Upper lobe of left lung (tissue), 6 donors: ENCODE results near the gene TMEM121B. TPM values are rescaled to one million over a fixed set of nuclear protein-coding genes. Genes with fewer than 3 reads are reported as not detected.
A peak's percentile ranks its signal among the peaks of the same experiment; 100 is the strongest.

ENCODE experiments used
- ATAC-seq, 2 donors: fragments of 200-7000 bp; cut with Tn5 transposase; one replicate each; pipeline ENCODE4 v1.9.1; 2022; ENCODE audit warnings: mild to moderate bottlenecking in 2 of 2, moderate library complexity in 2 of 2; ENCODE audit not compliant: low FRiP score in 2 of 2
- DNase-seq, 2 donors: peaks; one replicate each; pipeline ENCODE4 v3.0.0-alpha.2; 2019 to 2020
- H3K27ac ChIP-seq, 4 donors: fragments of 200-600 bp; sonication (generic); one replicate each; pipeline ENCODE4 v1.5.1; 2016 to 2019
- H3K27me3 ChIP-seq, 4 donors: fragments of 200-600 bp; sonication (generic); one replicate each; pipeline ENCODE4 v1.5.1; 2017 to 2019
- H3K36me3 ChIP-seq, 4 donors: fragments of 200-600 bp; sonication (generic); one replicate each; pipeline ENCODE4 v1.5.1; 2016 to 2019
- H3K4me1 ChIP-seq, 4 donors: fragments of 200-600 bp; sonication (generic); one replicate each; pipeline ENCODE4 v1.5.1; 2018 to 2019
- H3K4me3 ChIP-seq, 4 donors: fragments of 200-600 bp; sonication (generic); one replicate each; pipeline ENCODE4 v1.5.1; 2017 to 2019; ENCODE audit warnings: mild to moderate bottlenecking in 2 of 4, moderate library complexity in 1 of 4
- H3K9me3 ChIP-seq, 4 donors: fragments of 200-600 bp; sonication (generic); one replicate each; pipeline ENCODE4 v1.5.1; 2018 to 2019
- EP300 ChIP-seq, 4 donors: sonication (generic); formaldehyde crosslinking; IDR thresholded peaks; one replicate each; pipeline ENCODE4 v1.5.1; 2017; ENCODE audit warnings: antibody characterized with exemption in 4 of 4, control low read depth in 2 of 4
- POLR2A ChIP-seq, 4 donors: fragments of 450-650 bp; IDR thresholded peaks; one replicate each; pipeline ENCODE4 v1.5.1; 2016 to 2017; ENCODE audit warnings: antibody characterized with exemption in 4 of 4, mild to moderate bottlenecking in 2 of 4
- POLR2AphosphoS5 ChIP-seq, 2 donors: sonication (generic); formaldehyde crosslinking; IDR thresholded peaks; one replicate each; pipeline ENCODE4 v1.5.1; 2017; ENCODE audit warnings: antibody characterized with exemption in 2 of 2
- WGBS, 2 donors: methylation state at CpG; one replicate each; pipeline ENCODE4 v1.1.5; 2017 to 2018; 5-methylcytosine and 5-hydroxymethylcytosine counted together
- total RNA-seq, 6 donors: library from RNA; depleted of rRNA in 4 of 6; stranded (reverse); fragments of >200 nt in 4 of 6; gene quantifications; one replicate each; pipeline versions ENCODE4 v1.1.0 to v1.2.1, GENCODE V29; 2016 to 2021
- TF ChIP-seq, protein P1 (sequence below), 6 experiments: fragments of 450-650 bp in 4 of 6; fragments of 200-600 bp in 2 of 6; sonication (generic) in 2 of 6; IDR thresholded peaks; one replicate each; pipeline ENCODE4 v1.5.1; 2016 to 2019; ENCODE audit warnings: antibody characterized with exemption in 6 of 6
- donor health status: DM: no; HTN: no; CAD: no; lungs with moderate emphysema.
- donor health status: DM: no; HTN: yes; CAD: no; lungs with severe emphysema.

Gene TMEM121B
- total RNA-seq, 6 donors from 2014 or later = 0.10 to 2.0 (median 1.1) TPM; not detected in 1

DNA sequence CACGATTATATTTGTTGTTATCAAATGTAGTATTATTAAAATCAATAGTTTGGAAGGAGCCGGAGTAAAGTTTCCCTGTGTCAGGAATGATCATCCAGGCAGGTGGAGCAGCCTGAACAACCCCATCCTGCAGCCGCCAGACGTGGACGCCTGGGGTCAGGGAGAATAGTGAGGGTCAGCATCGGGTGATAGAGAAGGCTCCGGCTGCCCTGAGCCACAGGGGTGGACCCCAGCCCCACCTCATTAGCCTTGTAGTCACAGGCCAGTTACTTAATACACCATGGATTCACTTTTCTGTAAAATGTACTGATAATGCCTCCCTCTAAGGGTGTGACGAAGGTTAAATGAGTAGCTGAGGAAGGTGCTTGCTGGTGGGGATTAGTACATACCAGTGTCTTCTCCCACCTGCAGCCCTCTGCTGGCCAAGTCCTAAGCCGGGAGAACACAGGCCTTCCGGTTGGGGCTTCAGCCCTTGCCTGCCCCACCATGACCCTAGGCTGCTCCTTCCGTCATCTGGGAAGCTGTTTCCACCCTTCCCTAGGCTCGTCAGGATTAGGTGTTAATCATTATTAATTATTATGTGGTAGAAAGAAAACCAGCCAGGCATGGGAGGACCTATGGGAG is 14.9 kb downstream of the TMEM121B start:
- Histone ChIP-seq H3K27me3 (no peaks in the 10 kb centered on the region), H3K36me3 (peaks cover 40 to 91% (median 75%) of the 10 kb centered on the region in 4 donors), H3K9me3 (no peaks in the 10 kb centered on the region), H3K4me3 (peak overlapping the region in 1 of 4 donors; percentile 9), H3K4me1 (peaks cover 6 to 13% (median 10%) of the 10 kb centered on the region in 4 donors), H3K27ac (peak overlapping the region; percentile 30 to 83 (median 60))
- TF ChIP-seq POLR2AphosphoS5 (IDR thresholded peaks at IDR 0.05) (no peak), EP300 (IDR thresholded peaks at IDR 0.05) (no peak), POLR2A (IDR thresholded peaks at IDR 0.05) (no peak)
- TF ChIP-seq, protein P1, sequence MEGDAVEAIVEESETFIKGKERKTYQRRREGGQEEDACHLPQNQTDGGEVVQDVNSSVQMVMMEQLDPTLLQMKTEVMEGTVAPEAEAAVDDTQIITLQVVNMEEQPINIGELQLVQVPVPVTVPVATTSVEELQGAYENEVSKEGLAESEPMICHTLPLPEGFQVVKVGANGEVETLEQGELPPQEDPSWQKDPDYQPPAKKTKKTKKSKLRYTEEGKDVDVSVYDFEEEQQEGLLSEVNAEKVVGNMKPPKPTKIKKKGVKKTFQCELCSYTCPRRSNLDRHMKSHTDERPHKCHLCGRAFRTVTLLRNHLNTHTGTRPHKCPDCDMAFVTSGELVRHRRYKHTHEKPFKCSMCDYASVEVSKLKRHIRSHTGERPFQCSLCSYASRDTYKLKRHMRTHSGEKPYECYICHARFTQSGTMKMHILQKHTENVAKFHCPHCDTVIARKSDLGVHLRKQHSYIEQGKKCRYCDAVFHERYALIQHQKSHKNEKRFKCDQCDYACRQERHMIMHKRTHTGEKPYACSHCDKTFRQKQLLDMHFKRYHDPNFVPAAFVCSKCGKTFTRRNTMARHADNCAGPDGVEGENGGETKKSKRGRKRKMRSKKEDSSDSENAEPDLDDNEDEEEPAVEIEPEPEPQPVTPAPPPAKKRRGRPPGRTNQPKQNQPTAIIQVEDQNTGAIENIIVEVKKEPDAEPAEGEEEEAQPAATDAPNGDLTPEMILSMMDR (IDR thresholded peaks at IDR 0.05) = no peak
- ATAC-seq (peak; percentile 27 to 44), DNase-seq (no peak)
- 76 to 88% methylated on average over 12 of the region's 12 CpGs for WGBS, 2 donors

DNA sequence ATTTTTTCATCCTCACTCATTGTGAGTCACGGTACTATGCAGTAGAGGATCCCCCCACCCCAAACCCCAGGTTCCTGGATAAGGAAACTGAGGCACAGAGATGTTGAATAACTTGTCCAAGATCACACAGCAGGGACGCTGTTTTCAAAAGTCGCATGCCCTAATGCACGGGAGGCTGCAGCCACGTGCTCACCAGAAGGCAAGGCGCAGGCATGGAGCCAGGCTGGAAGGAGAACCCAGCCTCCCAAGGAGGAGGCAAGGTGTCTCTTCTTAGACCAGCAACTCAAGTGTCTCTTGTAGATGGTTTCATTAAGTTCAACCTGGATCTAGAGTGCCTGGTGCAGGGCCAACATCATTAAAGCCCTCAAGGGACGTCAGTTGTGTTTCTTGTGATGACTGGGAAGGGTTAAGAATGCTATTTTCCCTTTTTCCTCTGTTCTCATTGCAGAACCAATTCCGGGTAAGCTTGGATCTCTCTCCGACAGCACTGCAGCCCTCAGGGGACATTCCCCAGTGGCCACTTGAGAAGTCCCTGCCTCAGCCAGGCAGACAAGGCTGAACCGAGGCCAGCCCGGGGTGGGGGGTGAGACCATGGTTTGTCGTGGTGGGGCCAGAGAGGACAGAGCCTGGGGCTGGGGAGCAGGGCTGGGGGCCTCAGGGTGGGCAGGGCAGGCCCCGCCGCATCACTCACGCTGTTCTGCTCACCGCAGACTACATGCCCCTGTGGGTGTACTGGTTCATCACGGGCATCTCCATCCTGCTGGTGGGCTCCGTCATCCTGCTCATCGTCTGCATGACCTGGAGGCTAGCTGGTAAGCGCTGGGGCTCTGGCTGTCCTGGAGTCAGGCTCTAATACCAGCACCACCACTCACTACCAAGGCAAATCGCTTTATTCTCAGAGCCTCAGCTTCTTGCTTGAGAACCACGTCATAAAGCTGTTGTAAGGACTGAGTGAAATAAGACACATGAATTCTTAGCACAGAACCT is 15.7 kb downstream of the TMEM121B start:
- Histone ChIP-seq H3K36me3 (peaks cover 42 to 95% (median 83%) of the 10 kb centered on the region in 4 donors), H3K27me3 (no peaks in the 10 kb centered on the region), H3K27ac (peak overlapping the region in 3 of 4 donors; percentile 30 to 83 (median 71)), H3K4me1 (peaks cover 6 to 13% (median 10%) of the 10 kb centered on the region in 4 donors), H3K4me3 (no peak overlapping the region), H3K9me3 (no peaks in the 10 kb centered on the region)
- WGBS, 2 donors = 84 to 92% methylated on average over 17 to 19 of the region's 22 CpGs
- TF ChIP-seq POLR2A (IDR thresholded peaks at IDR 0.05) (no peak), EP300 (IDR thresholded peaks at IDR 0.05) (no peak), POLR2AphosphoS5 (IDR thresholded peaks at IDR 0.05) (no peak)
- TF ChIP-seq, protein P1 (IDR thresholded peaks at IDR 0.05) = no peak
- no peak for DNase-seq
- ATAC-seq = no peak

DNA sequence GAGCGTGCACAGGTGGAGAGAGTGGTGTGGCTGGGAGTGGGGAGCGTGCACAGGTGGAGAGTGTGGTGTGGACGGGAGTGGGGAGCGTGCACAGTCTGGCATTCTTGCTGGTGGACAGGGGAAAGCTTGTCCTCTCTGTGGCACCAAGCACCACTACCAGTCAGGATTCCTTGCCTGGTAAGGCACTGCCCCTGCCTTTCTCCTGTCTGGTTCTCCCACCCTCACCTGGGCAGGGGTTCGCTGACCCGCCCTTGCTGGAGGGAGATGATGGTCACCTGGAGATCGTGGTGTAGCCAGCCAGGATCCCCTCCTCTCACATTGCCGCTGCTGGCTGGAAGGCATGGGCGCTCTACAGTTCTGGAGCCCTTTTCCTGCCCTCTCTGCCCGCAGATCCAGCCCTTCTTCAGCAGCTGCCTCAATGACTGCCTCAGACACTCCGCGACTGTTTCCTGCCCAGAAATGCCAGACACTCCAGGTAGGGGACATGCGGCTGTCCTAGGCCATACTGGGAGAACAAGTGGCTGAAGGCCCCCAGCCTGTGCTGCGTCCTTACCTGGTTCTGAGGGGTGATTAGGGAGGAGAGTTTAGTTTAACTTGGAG is 16.7 kb downstream of the TMEM121B start:
- Histone ChIP-seq H3K4me1 (peaks cover 6 to 16% (median 12%) of the 10 kb centered on the region in 4 donors), H3K36me3 (peaks cover 40 to 95% (median 85%) of the 10 kb centered on the region in 4 donors), H3K27ac (no peak overlapping the region), H3K4me3 (no peak overlapping the region), H3K9me3 (no peaks in the 10 kb centered on the region), H3K27me3 (no peaks in the 10 kb centered on the region)
- no peak for ATAC-seq
- TF ChIP-seq EP300 (IDR thresholded peaks at IDR 0.05) = no peak
- TF ChIP-seq POLR2A (IDR thresholded peaks at IDR 0.05) = no peak
- no peak for TF ChIP-seq POLR2AphosphoS5 (IDR thresholded peaks at IDR 0.05)
- TF ChIP-seq, protein P1 (IDR thresholded peaks at IDR 0.05) = no peak
- 85 to 90% methylated on average over 12 to 14 of the region's 14 CpGs for WGBS, 2 donors
- DNase-seq = peak in 1 of 2 donors; percentile 13

DNA sequence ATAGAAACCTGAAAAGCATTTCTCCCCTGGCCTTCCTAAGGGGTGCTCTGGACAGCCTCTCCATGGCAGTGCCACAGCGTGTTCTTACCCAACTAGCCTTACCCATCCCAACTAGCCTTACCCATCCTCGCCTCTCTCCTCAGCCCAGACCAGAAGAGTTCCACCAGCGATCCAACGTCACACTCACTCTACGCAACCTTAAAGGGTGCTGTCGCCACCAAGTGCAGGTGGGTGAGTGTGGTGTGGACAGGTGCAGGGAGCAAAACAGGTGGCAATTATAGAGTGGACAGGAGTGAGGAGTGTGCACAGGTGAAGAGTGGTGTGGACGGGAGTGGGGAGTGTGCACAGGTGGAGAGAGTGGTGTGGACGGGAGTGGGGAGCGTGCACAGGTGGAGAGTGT is 17.8 kb downstream of the TMEM121B start:
- WGBS, 2 donors = 95 to 96% methylated on average over 9 of the region's 9 CpGs
- peaks cover 6 to 22% (median 18%) of the 10 kb centered on the region in 4 donors for H3K4me1 ChIP-seq
- DNase-seq = no peak
- no peak overlapping the region for H3K4me3 ChIP-seq
- peak overlapping the region in 1 of 4 donors; percentile 15 for H3K27ac ChIP-seq
- H3K36me3 ChIP-seq = peaks cover 38 to 95% (median 86%) of the 10 kb centered on the region in 4 donors
- no peak for ATAC-seq
- TF ChIP-seq POLR2A (IDR thresholded peaks at IDR 0.05) = no peak
- TF ChIP-seq, protein P1 (IDR thresholded peaks at IDR 0.05) = no peak
- no peak for TF ChIP-seq POLR2AphosphoS5 (IDR thresholded peaks at IDR 0.05)
- TF ChIP-seq EP300 (IDR thresholded peaks at IDR 0.05) = no peak
- H3K9me3 ChIP-seq = no peaks in the 10 kb centered on the region
- no peaks in the 10 kb centered on the region for H3K27me3 ChIP-seq
